ENCODE data around the gene PMAIP1. TPM values are rescaled to one million over a fixed set of nuclear protein-coding genes. Genes with fewer than 3 reads are reported as not detected.

The PMAIP1 gene
- total and polyA plus RNA-seq, 9 of the 15 experiments (the other 6 are each of a cell fraction or from before 2014, with no cell fraction given) = 8.0 to 22.9 (median 14.9) TPM

DNA sequence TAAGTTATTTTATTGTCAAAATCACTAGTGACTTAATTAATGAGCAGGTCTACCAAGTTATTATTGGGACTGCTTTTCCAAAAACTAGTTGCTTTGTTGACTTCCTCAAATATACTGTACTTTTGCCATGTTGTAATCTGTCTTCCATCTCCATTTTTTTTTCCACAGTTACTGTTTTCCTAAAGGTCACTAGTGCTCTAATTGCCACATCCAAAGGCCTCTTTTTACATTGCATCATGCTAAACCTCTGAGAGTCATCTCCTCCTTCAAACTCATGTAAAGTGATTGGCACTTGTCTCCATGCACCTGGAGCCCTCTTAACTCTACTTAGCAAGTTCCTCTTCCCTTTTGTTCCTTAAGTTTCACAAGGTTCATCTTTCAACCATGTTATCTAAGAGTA lies 11.8 kb downstream of the PMAIP1 start (continued):
- TF ChIP-seq BMI1 (IDR thresholded peaks at IDR 0.05; ENCODE audit: low read length) (no peak), USF2 (CRISPR knock-in tag; IDR thresholded peaks at IDR 0.05) (no peak), ZNF384 (IDR thresholded peaks at IDR 0.05; ENCODE audit: low read depth, low read length) (peak; percentile 73), PHF8 (IDR thresholded peaks at IDR 0.05; ENCODE audit: borderline replicate concordance, low read length) (no peak), RCOR1 (IDR thresholded peaks at IDR 0.05; ENCODE audit: borderline replicate concordance in 1 of 2, low read depth in 2 of 2, low read length in 2 of 2) (0 out of 4 replicates have a peak, but pooled peaks of 1 of the 2 experiments have one; percentile 29), CREM (IDR thresholded peaks at IDR 0.05; ENCODE audit: low read depth) (no peak), MEF2D (tag; conservative IDR thresholded peaks at IDR 0.05; ENCODE audit: low read depth) (0 out of 2 replicates have a peak, but pooled peaks have one; percentile 28), CEBPB (tag; IDR thresholded peaks at IDR 0.05) (peak; percentile 96), ID3 (CRISPR knock-in tag; IDR thresholded peaks at IDR 0.05) (no peak), ID3 (tag; IDR thresholded peaks at IDR 0.05) (peak; percentile 96), SMC3 (conservative IDR thresholded peaks at IDR 0.05; ENCODE audit: insufficient read depth, low read depth, low read length) (no peak), SMARCE1 (IDR thresholded peaks at IDR 0.05) (peak; percentile 49; the same call in 1 of the 2 replicates), ZNF282 (CRISPR knock-in tag; IDR thresholded peaks at IDR 0.05) (no peak), CEBPG (CRISPR knock-in tag; IDR thresholded peaks at IDR 0.05) (peak; percentile 86), CEBPG (tag; conservative IDR thresholded peaks at IDR 0.05 in 1 of 2, IDR thresholded peaks at IDR 0.05 in 1 of 2) (peak; percentile 97), TAL1 (IDR thresholded peaks at IDR 0.05) (no peak), POLR2B (IDR thresholded peaks at IDR 0.05; ENCODE audit: low read depth, partially characterized antibody) (no peak), ZNF316 (IDR thresholded peaks at IDR 0.05) (no peak), ZNF79 (CRISPR knock-in tag; IDR thresholded peaks at IDR 0.05; ENCODE audit: low read depth) (no peak), ZNF239 (CRISPR knock-in tag; IDR thresholded peaks at IDR 0.05) (no peak), MLX (CRISPR knock-in tag; conservative IDR thresholded peaks at IDR 0.05) (no peak), ETV5 (CRISPR knock-in tag; IDR thresholded peaks at IDR 0.05; ENCODE audit: low read depth) (no peak), SAFB (IDR thresholded peaks at IDR 0.05; ENCODE audit: borderline replicate concordance, low read depth, low read length) (no peak), JUN (IDR thresholded peaks at IDR 0.05; ENCODE audit: borderline replicate concordance, low read depth, low read length) (0 out of 2 replicates have a peak, but pooled peaks have one; percentile 10), JUN (CRISPR knock-in tag; IDR thresholded peaks at IDR 0.05; ENCODE audit: borderline replicate concordance) (no peak), POLR2AphosphoS5 (IDR thresholded peaks at IDR 0.05; ENCODE audit: control insufficient read depth, insufficient read depth, low read depth, low read length) (no peak), EP300 (IDR thresholded peaks at IDR 0.05; ENCODE audit: low read length) (peak; percentile 51; the same call in 1 of the 2 replicates), MYC (IDR thresholded peaks at IDR 0.05; ENCODE audit: low read depth, low read length) (0 out of 2 replicates have a peak, but pooled peaks have one; percentile 19), MYC (CRISPR knock-in tag; IDR thresholded peaks at IDR 0.05; ENCODE audit: borderline replicate concordance, low read depth) (no peak)
- TF ChIP-seq, protein P1, sequence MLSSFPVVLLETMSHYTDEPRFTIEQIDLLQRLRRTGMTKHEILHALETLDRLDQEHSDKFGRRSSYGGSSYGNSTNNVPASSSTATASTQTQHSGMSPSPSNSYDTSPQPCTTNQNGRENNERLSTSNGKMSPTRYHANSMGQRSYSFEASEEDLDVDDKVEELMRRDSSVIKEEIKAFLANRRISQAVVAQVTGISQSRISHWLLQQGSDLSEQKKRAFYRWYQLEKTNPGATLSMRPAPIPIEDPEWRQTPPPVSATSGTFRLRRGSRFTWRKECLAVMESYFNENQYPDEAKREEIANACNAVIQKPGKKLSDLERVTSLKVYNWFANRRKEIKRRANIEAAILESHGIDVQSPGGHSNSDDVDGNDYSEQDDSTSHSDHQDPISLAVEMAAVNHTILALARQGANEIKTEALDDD (IDR thresholded peaks at IDR 0.05) = peak; percentile 54; the same call in 1 of the 2 replicates
